GM12878 (cell line): Measurements from ENCODE around the gene PLEKHN1.

Experiments
- POLR2A ChIP-seq: IDR thresholded peaks from 2 replicates; pipeline ENCODE4 v1.6.1; 2011; ENCODE audit warnings: low read depth, mild to moderate bottlenecking, low read length
- ZNF24 ChIP-seq: fragments of 450-650 bp; IDR thresholded peaks from 2 replicates; pipeline ENCODE4 v1.6.1; 2017; ENCODE audit warnings: antibody characterized with exemption, mild to moderate bottlenecking

GRCh38 chr1:981491-981954 is 15.2 kb downstream of the PLEKHN1 start:
- TF ChIP-seq ZNF24 (no peak), POLR2A (no peak)
